Endodermal cell (in vitro differentiated cells): ENCODE results near the gene AFF1. TPM values are rescaled to one million over a fixed set of nuclear protein-coding genes. Genes with fewer than 3 reads are reported as not detected.

Experiments
- DNase-seq: peaks from one replicate; pipeline ENCODE4 v3.0.0-alpha.2; 2017
- H3K27ac ChIP-seq: 2 replicates; pipeline ENCODE4 v1.5.1; 2013; ENCODE audit warnings: mild to moderate bottlenecking, low read depth, low read length, moderate library complexity
- H3K27me3 ChIP-seq: 2 replicates; pipeline ENCODE4 v1.6.1; 2013; ENCODE audit warnings: mild to moderate bottlenecking, low read length, moderate library complexity; ENCODE audit not compliant: insufficient read depth, control insufficient read depth, poor library complexity, severe bottlenecking
- H3K36me3 ChIP-seq: 2 replicates; pipeline ENCODE4 v1.7.0; 2013; ENCODE audit warnings: mild to moderate bottlenecking, low read length, moderate library complexity; ENCODE audit not compliant: control insufficient read depth, insufficient read depth
- H3K4me1 ChIP-seq: one replicate; pipeline ENCODE4 v1.7.0; 2013; ENCODE audit warnings: low read length; ENCODE audit not compliant: control insufficient read depth, insufficient read depth
- H3K4me3 ChIP-seq: 2 replicates; pipeline ENCODE4 v1.5.1; 2013; ENCODE audit warnings: mild to moderate bottlenecking, low read length, moderate library complexity
- H3K9ac ChIP-seq: 2 replicates; pipeline ENCODE4 v1.6.1; 2013; ENCODE audit warnings: mild to moderate bottlenecking, low read length, moderate library complexity; ENCODE audit not compliant: poor library complexity, severe bottlenecking; ENCODE audit errors: extremely low read depth
- H3K9me3 ChIP-seq: 2 replicates; pipeline ENCODE4 v1.6.1; 2013; ENCODE audit warnings: mild to moderate bottlenecking, low read length, moderate library complexity; ENCODE audit not compliant: control insufficient read depth
- H3K27ac Mint-ChIP-seq: 2 replicates; pipeline ENCODE4 v1.8.0; 2020; ENCODE audit warnings: mixed read lengths
- H3K27me3 Mint-ChIP-seq: 2 replicates; pipeline ENCODE4 v1.8.0; 2021; ENCODE audit warnings: mild to moderate bottlenecking, mixed read lengths; ENCODE audit not compliant: insufficient read depth
- H3K36me3 Mint-ChIP-seq: 2 replicates; pipeline ENCODE4 v1.8.0; 2020; ENCODE audit warnings: low read depth, mixed read lengths
- H3K4me1 Mint-ChIP-seq: 2 replicates; pipeline ENCODE4 v1.8.0; 2020; ENCODE audit warnings: mixed read lengths
- H3K4me3 Mint-ChIP-seq: 2 replicates; pipeline ENCODE4 v1.8.0; 2020; ENCODE audit warnings: mild to moderate bottlenecking, moderate library complexity, mixed read lengths
- H3K9me3 Mint-ChIP-seq: 2 replicates; pipeline ENCODE4 v1.8.0; 2020; ENCODE audit warnings: mild to moderate bottlenecking, mixed read lengths
- WGBS, 2 experiments: methylation state at CpG; one replicate each; pipeline versions ENCODE4 v1.1.5 to v1.1.7; 2013; ENCODE audit warnings: missing lambda C conversion rate in 2 of 2, mixed read lengths in 1 of 2; ENCODE audit not compliant: insufficient coverage in 1 of 2, insufficient read length in 1 of 2; 5-methylcytosine and 5-hydroxymethylcytosine counted together
- total RNA-seq, 2 donors: library from RNA; stranded (reverse); fragmentation: NEBNext Ultra II Directional in 1 of 2; extraction: Animal tissue kit (Norgen Biotek cat#: 25700) in 1 of 2; gene quantifications; 2 replicates in 1 of 2; 3 replicates in 1 of 2; pipeline ENCODE4 v1.2.1, GENCODE V29; 2021
- TF ChIP-seq, protein P1 (sequence below): fragments of 200-600 bp; sonication (generic); conservative IDR thresholded peaks from 2 replicates; pipeline ENCODE4 v1.5.0; 2021; ENCODE audit warnings: antibody characterized with exemption, mild to moderate bottlenecking

AFF1 gene
- total RNA-seq, 2 donors from 2014 or later = 134 to 171 TPM

DNA sequence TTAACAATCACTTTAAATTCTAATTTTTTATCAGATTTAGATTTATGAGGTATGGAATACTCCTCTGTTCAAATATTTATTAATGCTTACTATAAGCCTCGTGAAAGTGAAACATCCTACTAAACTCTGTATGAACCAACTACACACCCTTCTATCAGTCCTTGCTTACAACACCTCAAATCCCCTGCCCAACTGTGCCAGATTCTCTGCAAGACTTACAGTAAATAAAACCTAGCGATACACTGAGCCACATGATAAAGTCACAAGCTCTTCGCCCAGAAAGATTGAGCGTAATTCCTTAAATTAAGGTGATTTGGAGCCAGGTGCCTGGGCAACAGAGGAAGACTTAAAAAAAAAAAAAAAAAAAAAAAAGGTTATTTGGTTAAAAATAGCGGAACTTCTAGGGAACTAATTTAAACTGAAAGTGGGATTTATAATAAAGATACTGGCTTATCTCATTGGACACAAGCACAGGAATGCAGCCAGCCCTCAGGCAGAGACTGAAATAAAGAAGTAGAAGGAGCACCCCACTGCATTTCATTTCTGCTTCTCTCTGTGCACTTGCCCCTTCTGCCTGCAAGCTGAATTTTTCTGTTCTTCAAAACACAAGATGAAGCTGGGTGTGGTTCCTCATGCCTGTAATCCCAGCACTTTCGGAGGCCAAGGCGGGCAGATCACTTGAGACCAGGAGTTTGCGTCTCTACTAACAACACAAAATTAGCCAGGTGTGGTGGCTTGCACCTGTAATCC is 25.1 kb upstream of the AFF1 start:
- 95 to 96% methylated on average over 6 to 8 of the region's 8 CpGs for WGBS, 2 experiments
- peaks cover 2% of the 10 kb centered on the region for H3K27me3 Mint-ChIP-seq
- no peak overlapping the region for H3K27ac ChIP-seq
- H3K4me1 Mint-ChIP-seq = peaks cover 7% of the 10 kb centered on the region
- no peak overlapping the region for H3K27ac Mint-ChIP-seq
- no peaks in the 10 kb centered on the region for H3K9me3 Mint-ChIP-seq
- H3K36me3 Mint-ChIP-seq = peaks cover 9% of the 10 kb centered on the region
- H3K4me1 ChIP-seq = no peaks in the 10 kb centered on the region
- no peak for DNase-seq
- H3K9me3 ChIP-seq = no peaks in the 10 kb centered on the region
- H3K4me3 Mint-ChIP-seq = no peak overlapping the region
- no peaks in the 10 kb centered on the region for H3K27me3 ChIP-seq
- TF ChIP-seq, protein P1, sequence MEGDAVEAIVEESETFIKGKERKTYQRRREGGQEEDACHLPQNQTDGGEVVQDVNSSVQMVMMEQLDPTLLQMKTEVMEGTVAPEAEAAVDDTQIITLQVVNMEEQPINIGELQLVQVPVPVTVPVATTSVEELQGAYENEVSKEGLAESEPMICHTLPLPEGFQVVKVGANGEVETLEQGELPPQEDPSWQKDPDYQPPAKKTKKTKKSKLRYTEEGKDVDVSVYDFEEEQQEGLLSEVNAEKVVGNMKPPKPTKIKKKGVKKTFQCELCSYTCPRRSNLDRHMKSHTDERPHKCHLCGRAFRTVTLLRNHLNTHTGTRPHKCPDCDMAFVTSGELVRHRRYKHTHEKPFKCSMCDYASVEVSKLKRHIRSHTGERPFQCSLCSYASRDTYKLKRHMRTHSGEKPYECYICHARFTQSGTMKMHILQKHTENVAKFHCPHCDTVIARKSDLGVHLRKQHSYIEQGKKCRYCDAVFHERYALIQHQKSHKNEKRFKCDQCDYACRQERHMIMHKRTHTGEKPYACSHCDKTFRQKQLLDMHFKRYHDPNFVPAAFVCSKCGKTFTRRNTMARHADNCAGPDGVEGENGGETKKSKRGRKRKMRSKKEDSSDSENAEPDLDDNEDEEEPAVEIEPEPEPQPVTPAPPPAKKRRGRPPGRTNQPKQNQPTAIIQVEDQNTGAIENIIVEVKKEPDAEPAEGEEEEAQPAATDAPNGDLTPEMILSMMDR = no peak
- no peak overlapping the region for H3K4me3 ChIP-seq
- no peak overlapping the region for H3K9ac ChIP-seq
- no peaks in the 10 kb centered on the region for H3K36me3 ChIP-seq

DNA sequence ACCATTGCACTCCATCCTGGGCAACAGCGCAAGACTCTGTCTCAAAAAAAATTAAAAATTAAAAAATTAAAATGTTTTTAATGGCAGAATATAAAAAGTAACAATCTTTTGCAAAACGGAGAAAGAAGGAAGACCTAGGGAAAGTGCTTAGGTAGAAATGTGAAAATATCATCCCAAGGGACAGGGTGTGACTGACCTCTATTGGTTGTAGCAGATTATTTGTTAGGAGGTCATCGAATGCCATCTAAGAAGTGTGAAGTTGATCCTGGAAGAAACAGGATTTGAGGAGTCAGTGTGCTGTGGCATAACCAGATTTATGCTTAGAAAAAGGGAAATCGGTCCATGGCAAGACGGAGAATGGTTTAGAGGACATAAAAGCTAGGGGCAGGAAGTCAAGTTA is 24.4 kb upstream of the AFF1 start:
- Mint-ChIP-seq H3K27ac (no peak overlapping the region), H3K4me3 (no peak overlapping the region), H3K4me1 (peaks cover 7% of the 10 kb centered on the region), H3K36me3 (peaks cover 12% of the 10 kb centered on the region), H3K27me3 (peaks cover 1% of the 10 kb centered on the region), H3K9me3 (no peaks in the 10 kb centered on the region)
- 88 to 94% methylated on average over 4 to 5 of the region's 5 CpGs for WGBS, 2 experiments
- TF ChIP-seq, protein P1 = peak; percentile 36
- Histone ChIP-seq H3K27ac (no peak overlapping the region), H3K27me3 (no peaks in the 10 kb centered on the region), H3K9ac (no peak overlapping the region), H3K4me3 (no peak overlapping the region), H3K4me1 (no peaks in the 10 kb centered on the region), H3K36me3 (no peaks in the 10 kb centered on the region), H3K9me3 (no peaks in the 10 kb centered on the region)
- DNase-seq = no peak

DNA sequence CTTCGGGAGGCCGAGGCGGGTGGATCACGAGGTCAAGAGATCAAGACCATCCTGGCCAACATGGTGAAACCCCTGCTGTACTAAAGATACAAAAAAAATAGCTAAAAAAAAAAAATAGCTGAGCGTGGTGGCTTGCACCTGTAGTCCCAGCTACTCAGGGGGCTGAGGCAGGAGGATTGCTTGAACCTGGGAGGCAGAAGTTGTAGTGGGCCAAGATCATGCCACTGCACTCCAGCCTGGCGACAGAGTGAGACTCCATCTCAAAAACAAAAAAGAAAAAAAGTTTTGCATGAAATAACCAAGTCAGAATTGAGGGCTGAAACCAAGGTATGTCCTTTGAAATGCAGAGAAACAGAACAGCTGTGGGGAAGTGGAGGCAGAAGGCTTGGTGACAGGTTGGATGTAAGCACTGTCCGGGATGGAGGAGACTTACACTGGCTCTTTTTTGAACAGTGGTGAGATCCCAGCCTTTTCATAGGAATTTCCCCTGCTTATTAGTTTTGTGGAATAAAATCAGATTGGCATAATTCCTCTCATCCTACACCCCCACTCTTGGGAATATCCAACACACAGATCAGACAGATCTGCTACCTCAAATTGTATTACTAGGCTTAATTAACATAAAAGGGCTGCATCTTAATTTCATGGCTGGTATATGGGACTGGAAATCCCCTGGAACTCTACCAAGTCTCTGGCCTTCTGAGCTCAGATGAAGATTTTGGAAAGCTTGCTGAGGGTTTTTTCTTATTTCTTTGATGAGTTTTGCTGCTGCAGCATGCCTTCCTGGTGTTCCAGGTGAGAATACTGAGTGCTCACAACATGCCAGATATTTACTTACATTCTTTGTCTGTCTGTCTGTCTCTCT is 23.8 kb upstream of the AFF1 start:
- no peaks in the 10 kb centered on the region for H3K4me1 ChIP-seq
- 78 to 93% methylated on average over 7 of the region's 7 CpGs for WGBS, 2 experiments
- H3K4me1 Mint-ChIP-seq = peaks cover 7% of the 10 kb centered on the region
- no peak overlapping the region for H3K27ac Mint-ChIP-seq
- no peak overlapping the region for H3K4me3 Mint-ChIP-seq
- no peaks in the 10 kb centered on the region for H3K9me3 ChIP-seq
- no peaks in the 10 kb centered on the region for H3K27me3 ChIP-seq
- no peaks in the 10 kb centered on the region for H3K9me3 Mint-ChIP-seq
- no peak for DNase-seq
- H3K36me3 Mint-ChIP-seq = peaks cover 12% of the 10 kb centered on the region
- H3K4me3 ChIP-seq = no peak overlapping the region
- no peaks in the 10 kb centered on the region for H3K36me3 ChIP-seq
- H3K9ac ChIP-seq = no peak overlapping the region
- TF ChIP-seq, protein P1 = no peak
- H3K27ac ChIP-seq = no peak overlapping the region
- no peaks in the 10 kb centered on the region for H3K27me3 Mint-ChIP-seq
